Stimulated activated CD4-positive, alpha-beta T cell treated with anti-CD3 and anti-CD28 coated beads, TNF-alpha, amount 100 ng/mL, for 1 hour (primary cell): ENCODE results near the gene CENPV.
"Not testable (repeated sequence)": the region's sequence is repeated elsewhere in the genome, so short reads cannot be mapped to it uniquely, and the experiment has no call there.

Experiments
- DNase-seq, 3 donors: peaks; one replicate each; pipeline ENCODE4 v3.0.0-alpha.2; 2020; ENCODE audit warnings: low read depth in 3 of 3, low spot score in 1 of 3

Gene CENPV

GRCh38 chr17:16313139-16314090 lies 39.9 kb downstream of the CENPV start:
- DNase-seq = no peak

GRCh38 chr17:16312061-16312460 lies 41.2 kb downstream of the CENPV start:
- DNase-seq = not testable (repeated sequence)

GRCh38 chr17:16306211-16306610 lies 47.1 kb downstream of the CENPV start:
- no peak for DNase-seq

- DNase-seq = no peak
Observed at GRCh38 chr17:16304830-16305229, 48.4 kb downstream of the CENPV start.

GRCh38 chr17:16302856-16303255 lies 50.4 kb downstream of the CENPV start:
- DNase-seq = no peak

GRCh38 chr17:16301963-16302855 lies 51.1 kb downstream of the CENPV start:
- DNase-seq = no peak

- no peak for DNase-seq
Observed at GRCh38 chr17:16300554-16300953, 52.7 kb downstream of the CENPV start.

GRCh38 chr17:16298140-16298662 lies 55.1 kb downstream of the CENPV start:
- no peak for DNase-seq

- DNase-seq = no peak
Observed at GRCh38 chr17:16297367-16298139, 55.7 kb downstream of the CENPV start.

GRCh38 chr17:16296072-16296471 lies 57.2 kb downstream of the CENPV start:
- not testable (repeated sequence) for DNase-seq

- DNase-seq = no peak
Observed at GRCh38 chr17:16294560-16294959, 58.7 kb downstream of the CENPV start.

GRCh38 chr17:16293931-16294330 lies 59.3 kb downstream of the CENPV start:
- no peak for DNase-seq
